Left lobe of liver (tissue), 2 donors: Measurements from ENCODE around the gene CYP20A1. TPM values are rescaled to one million over a fixed set of nuclear protein-coding genes. Genes with fewer than 3 reads are reported as not detected.
"Not testable (repeated sequence)": the region's sequence is repeated elsewhere in the genome, so short reads cannot be mapped to it uniquely, and the experiment has no call there.

Experiments
- ATAC-seq: fragments of 200-7000 bp; cut with Tn5 transposase; one replicate; pipeline ENCODE4 v1.9.1; 2020; ENCODE audit warnings: mild to moderate bottlenecking, moderate library complexity
- DNase-seq: peaks from one replicate; pipeline ENCODE4 v3.0.0-alpha.2; 2020; ENCODE audit warnings: low spot score
- total RNA-seq: library from RNA; stranded (reverse); gene quantifications from one replicate; pipeline ENCODE4 v1.2.1, GENCODE V29; 2021
- donor health status: DM: no; HTN: no; CAD: no; lungs with moderate emphysema.
- donor health status: DM: no; HTN: yes; CAD: no.

The CYP20A1 gene
- total RNA-seq, 1 donor from 2014 or later, result 19.1 TPM

DNA sequence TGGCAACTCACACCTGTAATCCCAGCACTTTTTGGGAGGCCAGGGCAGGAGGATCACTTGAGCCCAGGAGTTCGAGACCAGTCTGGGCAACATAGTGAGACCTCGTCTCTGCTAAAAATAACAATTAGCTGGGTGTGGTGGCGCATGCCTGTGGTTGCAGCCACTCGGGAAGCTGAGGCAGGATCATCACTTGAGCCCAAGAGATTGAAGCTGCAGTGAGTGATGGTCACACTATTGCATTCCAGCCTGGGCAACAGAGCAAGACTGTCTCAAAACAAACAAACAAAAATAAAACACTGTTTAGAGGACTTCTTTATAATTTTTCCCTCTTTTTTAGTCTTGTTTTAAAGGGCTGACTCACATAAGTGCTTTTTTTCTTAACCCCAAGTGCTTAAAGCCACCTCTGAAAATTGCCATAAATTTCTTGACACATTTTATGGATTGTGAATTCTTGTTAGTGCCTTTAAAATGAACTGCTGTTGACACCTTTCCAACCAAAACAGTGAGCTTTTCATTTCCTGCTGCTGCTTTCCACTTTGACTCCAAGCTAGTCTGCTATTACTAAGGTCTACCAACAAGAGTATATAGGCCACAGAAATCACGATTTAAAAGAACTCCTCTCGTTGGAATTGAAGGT is 41.7 kb downstream of the CYP20A1 start:
- no peak for ATAC-seq
- DNase-seq, result no peak

DNA sequence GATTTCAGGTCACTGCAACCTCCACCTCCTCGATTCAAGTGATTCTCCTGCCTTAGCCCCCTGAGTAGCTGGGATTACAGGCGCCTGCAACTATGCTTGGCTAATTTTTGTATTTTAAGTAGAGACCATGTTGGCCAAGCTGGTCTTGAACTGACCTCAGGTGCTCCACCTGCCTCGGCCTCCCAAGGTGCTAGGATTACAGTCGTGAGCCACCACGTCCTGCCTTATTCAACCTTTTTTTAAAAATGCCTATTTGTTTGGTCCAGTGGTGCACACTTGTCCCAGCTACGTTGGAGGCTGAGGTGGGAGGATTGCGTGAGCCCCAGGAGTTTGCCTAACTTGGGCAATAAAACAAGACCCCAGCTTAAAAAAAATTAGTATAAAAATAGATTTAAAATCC is 43.3 kb downstream of the CYP20A1 start:
- no peak for DNase-seq

DNA sequence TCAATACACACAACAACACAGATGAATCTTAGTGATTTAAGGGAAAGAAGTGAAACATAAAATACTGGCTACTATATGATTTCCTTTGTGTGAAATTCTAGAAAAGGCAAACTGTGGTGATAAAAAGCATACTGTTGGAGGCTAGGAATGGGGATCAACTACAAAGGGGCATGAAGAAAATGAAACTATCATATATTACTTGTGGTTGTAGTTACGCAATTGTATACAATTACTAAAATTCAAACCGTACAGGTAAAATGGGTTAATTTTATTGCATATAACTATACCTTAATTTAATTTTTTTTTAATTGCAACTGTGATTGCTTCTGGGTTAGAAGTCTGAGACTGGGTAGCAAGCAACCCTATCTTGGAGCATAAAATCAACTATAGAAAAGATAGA is 47.7 kb downstream of the CYP20A1 start:
- DNase-seq (no peak), ATAC-seq (no peak)

More for the DNA sequence above, 43.3 kb downstream of the CYP20A1 start:
- no peak for ATAC-seq

DNA sequence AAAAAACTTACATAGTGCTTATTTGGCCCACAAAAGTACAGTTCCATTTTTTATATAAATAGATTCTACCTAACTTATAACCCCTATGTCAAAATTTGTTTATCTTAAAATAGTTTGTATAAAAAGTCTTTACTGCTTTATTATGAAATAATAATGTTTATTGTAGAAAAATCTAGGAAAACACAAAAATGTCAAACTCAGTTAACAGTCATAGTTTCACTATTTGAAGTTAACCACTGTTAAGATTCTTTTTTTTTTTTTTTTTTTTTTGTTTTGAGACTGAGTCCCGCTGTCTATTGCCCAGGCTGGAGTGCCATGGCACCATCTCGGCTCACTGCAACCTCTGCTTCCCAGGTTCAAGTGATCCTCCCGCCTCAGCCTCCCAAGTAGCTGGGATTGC is 62.8 kb downstream of the CYP20A1 start:
- ATAC-seq (no peak), DNase-seq (no peak)

DNA sequence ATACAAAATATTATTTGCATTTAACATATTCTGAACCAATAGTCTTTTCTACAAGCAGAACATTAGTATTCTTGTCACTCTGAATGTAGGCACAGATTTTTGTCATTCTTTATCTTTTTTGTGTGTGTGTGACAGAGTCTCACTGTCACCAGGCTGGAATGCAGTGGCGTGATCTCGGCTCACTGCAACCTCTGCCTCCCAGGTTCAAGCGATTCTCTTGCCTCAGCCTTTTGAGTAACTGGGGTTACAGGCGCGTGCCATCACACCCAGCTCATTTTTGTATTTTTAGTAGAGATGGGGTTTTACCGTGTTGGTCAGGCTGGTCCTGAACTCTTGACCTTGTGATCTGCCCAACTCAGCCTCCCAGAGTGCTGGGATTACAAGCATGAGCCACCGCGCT is 63.8 kb downstream of the CYP20A1 start:
- DNase-seq, ATAC-seq: not testable (repeated sequence)

DNA sequence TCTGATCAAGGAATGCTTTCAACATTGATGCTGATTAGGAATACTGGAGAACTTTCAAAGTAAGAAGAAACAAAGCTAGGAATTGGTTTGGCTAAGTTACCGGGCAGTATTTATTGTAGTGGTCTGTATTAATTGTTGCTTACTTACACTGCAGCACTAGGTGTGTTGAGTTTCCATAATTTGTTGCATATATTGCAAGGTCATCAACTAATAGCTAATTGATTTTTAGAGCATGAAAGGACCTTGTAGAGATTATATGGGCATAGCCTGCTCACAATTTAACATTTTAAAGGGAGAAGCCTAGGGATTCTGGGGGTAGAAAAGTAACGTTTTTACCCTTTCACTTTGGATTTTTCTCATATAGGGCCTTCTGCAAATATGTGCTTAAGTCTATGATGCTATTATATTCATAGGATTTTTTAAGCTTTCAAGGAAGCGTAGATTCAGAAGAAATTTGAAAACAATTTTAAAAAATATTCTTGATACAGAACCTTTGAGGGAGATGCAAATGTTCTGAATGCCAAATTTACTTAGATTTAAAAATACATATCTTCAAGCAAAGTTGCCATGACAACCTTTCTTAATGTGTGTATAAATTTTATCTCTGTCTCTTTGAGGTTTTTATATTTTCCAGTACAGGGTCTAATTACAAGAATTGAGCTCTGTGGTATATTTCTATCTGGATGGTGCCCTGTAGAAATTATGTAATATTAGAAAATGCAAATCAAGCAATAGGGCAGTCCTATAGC is 72.0 kb downstream of the CYP20A1 start:
- ATAC-seq (no peak), DNase-seq (no peak)

DNA sequence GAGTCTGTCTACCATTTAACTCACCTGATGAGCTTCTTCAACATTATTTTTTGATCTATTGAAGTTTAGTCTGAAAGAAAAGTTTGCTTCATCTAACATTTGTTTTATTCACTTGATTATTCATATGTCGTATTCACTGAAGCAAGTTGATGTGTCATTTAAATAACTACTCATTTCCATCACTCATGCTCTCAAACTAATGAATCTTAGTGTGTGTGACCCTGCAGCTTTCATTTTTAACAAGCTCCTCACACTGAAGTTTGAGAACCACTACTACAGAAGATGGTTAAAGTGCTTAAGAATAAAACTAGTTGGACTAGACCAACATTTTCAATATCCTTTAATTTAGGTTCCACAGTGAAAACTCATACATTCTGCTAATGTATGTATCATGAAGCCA is 87.5 kb downstream of the CYP20A1 start:
- ATAC-seq, result no peak
- DNase-seq, result no peak

DNA sequence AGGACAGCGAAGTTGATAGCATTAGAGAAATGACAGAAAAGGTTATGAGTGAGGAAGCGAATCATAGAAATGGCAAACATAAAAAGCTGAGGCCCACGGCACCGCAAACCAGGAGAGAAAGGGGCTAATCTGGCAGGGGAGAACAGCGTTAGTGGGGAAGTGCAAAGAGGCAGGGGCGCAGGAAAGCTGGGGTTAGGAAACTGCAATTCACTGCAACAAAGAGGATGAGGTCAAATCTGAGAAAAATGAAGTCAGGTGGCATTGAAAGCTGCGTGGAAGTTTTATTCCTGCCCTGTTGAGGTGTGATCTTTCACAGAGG is 88.7 kb downstream of the CYP20A1 start:
- ATAC-seq (no peak), DNase-seq (no peak)

DNA sequence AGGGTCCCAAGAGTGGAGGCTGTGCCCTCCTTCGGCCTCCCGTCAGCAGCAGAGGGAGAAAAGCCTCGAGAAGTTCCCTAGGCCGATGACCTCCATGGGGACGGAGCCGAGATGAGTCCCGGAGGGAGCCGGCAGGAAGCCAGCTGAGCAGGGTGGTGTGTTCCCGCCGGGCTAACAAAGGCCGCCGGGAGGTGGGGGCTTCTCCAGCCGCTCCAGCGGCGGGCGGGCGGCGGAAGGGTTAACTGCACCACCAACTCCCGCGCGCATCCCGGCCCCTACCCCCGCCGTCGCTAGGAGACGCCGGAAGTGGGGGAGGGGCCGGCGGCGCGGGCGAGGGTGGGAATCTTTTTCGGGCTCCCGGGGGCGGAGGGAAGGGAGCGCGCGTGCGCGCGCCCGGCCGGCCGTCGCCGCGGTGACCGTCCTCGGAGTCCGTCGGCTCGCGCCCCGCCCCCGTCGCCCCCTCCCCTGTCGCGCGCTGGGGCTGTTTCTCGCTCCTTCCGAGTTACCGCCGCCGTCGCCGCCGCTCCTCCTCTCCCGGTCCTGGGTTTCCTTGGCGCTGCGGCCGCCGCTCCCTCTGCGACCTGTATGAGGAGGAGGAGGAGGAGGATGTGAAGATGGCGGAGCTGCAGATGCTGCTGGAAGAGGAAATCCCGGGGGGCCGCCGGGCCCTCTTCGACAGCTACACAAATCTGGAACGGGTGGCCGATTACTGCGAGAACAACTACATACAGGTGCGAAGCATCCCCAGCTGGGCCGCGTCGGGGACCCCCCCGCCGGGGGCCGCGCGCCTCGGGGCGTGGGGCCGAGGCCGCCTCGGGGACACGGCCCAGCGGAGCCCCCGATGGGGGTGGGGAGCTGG is 89.3 kb downstream of the CYP20A1 start, which contains the start of gene ABI2:
ABI2 (plus strand) TSS at position 494 of the 859 bp plus-strand sequence; CDS start at position 615, 121 bp downstream.
- peak; percentile 85 for DNase-seq
- ATAC-seq, result peak; percentile 95

DNA sequence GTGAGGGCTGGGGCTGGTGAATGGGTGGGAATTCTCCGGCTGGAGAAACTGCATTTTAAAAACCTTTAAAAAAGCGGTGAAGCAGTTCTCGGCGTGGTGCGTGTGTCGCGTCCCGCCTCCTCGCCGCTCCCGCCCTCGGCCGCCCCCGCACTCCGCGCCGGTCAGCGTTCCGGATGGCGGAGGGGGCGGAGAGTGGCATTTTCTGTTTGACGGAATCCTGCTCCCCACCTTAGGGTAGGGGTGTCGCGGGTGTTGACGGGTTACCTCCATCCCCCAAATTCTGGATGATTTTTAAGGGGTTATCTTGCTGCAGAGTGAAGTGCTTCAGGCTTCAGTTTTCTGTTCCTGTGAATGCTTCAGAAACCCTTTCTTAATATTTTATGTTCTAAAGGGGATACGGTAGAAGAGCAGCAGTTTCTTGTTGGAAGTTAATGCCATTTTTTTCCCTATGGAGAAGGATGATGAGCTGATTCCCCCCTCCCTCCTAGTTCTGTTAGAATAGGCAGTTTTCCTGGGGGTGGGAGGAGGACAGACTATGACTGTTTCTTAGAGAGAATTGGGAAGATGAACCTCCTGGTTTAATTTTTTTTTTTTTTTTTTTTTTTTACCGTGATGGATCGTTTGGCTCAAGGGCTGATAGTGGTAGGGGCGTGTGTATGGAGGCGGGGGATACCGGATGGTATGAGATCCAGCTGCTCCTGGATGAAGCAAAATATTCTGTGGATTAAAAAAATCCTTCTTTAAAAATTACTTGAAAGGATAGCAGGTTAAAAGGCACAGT is 90.1 kb downstream of the CYP20A1 start:
- DNase-seq (no peak), ATAC-seq (peak; percentile 74)

DNA sequence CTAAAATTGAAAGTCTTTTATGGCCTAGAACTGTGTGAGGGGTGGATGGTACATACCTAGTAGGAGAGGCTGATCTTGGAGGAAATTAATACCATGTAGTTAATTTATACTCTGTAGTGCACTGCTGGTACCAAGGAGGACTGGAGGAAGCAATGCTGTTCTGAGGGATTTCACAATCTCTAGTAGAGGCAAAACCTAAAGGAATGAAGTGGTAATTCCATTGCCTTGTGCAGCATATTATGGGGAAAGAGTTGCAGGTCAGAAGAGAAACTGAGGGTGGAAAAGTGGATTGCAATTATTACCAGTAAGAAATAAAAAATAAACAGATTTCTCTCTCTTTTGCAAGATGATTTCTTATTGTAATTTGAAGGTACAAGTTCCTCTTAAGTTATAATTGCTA is 91.6 kb downstream of the CYP20A1 start:
- no peak for ATAC-seq
- no peak for DNase-seq

DNA sequence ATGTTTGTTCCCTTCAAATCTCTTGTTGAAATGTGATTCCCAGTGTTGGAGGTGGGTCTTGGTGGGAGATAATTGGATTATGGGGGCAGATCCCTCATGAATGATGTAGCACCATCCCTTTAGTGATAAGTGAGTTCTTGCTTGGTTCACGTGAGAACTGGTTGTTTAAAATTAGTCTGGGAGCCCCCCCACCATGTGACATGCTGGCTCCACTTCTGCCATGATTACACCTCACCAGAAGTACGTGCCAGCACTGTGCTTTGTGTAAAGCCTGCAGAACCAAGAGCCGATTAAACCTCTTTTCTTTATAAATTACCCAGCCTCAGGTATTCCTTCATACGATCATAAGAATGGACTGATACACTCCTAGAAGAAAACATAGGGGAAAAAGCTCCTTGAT is 99.5 kb downstream of the CYP20A1 start:
- no peak for ATAC-seq
- DNase-seq, result no peak

DNA sequence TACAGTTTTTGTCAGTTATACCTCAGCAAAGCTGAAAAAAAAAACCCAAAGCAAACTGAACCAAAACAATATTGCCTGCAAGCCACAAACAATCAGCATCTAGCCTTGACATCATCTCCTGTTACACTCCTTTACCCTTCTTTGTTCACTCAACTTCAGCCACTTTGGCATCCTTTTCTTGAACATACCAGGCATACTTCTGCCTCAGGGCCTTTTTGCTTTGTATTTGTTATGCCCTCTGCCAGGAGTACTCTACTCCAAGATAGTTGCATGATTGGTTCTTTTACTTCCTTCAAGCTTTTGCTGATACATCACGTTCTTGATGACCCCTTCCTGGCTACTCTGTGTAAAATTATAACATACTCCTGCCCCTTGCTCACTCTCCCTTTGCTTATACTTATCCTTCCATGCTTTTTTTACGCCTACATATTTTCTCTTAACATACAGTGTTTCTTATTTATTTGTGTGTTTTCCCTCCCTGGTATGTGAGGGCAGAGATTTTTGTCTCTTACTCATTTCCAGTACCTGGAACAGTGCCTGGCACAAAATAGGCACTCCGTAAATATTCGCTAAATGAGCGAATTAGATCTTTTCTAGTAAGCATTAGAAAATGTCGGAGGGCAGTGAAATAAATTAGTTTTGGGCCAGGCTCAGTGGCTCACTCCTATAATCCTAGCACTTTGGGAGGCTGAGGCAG is 102.1 kb downstream of the CYP20A1 start:
- ATAC-seq, result no peak
- no peak for DNase-seq

DNA sequence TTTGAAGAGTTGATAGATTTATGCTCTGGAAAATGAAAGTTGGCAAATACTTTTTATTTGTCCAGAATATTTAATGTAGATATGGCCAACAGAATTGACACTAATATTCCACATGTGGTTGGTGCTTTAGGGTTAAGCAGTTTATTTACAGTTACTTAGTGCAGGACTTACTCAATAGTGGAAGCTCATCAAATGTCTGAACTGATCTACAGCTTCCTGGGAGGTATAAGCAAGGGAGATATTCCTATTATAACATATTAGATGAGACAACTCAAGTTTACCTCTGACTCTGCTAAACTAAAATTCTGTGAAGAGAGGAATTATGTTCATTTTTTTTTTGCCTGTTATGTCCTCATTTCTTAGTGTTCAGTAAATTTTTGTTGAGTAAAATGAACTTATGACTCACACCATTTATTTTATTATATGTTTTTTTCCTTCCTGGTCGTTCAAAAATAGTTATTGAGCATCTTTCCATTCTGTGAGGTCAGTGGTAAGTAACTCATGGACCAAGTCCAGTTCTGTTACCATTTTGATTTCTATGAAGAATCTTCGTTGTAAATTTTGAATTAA is 103.0 kb downstream of the CYP20A1 start:
- no peak for DNase-seq
- no peak for ATAC-seq

DNA sequence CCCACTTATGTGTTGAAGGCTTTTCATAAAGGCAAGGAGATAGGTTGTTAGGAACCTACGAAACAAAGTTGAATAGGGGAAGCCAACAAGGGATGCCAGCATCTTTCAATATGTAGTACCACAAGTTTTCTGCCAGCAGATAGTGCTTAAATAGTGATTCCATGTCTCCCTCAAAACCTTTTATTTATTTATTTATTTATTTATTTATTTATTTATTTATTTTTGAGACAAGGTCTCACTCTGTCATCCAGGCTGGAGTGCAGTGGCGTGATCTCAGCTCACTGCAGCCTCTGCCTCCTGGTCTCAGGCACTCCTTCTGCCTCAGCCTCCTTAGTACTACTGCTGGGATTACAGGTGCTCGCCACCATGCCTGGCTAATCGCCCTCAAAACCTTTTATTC is 103.6 kb downstream of the CYP20A1 start:
- DNase-seq, ATAC-seq: not testable (repeated sequence)

DNA sequence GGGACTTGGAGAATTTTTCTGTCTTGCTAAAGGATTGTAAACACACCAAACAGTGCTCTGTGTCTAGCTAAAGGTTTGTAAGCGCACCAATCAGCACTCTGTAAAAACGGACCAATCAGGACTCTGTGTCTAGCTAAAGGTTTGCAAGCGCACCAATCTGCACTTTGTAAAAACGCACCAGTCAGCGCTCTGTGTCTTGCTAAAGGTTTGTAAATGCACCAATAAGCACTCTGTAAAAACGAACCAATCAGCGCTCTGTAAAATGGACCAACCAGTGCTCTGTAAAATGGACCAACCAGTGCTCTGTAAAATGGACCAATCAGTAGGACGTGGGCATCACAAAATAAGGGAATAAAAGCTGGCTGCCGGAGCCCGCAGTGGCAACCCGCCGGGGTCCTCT is 105.8 kb downstream of the CYP20A1 start:
- DNase-seq (no peak), ATAC-seq (no peak)

DNA sequence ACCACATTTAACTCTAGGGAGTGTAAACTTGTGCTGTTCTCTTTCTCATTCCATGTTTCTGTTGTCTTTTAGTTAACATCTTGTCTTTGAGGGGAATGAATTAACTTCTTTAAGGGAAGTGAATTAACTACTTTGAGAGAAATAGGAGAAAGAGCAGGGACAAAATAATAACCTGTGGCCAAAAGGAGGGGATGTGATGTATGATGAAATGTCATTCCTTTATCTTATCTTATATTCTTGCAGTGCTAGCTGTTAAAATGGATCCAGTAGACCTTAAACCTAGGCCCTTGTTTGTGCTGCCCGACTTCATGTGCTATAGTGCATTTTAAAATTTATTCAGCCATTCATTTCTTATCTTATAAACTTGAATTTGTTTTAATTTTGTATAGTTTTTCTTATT is 107.8 kb downstream of the CYP20A1 start:
- DNase-seq, result no peak
- ATAC-seq, result no peak

DNA sequence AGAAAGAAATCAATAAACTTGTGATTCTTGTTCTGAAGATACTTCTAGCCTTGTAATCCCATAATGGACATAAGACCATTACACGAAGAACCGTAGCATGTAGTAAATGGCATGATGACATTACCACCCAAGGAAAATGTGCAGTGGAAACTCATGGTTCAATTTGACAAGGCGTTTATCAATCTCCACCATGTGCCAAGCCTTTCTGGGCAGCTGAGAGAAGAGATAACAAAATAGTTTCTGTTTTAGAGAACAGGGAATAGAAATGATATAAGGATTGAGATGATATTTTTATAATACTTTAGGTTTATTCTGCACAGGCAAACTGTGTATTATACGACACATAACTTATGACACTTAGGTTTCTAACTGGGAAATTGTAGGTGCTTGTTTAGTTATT is 108.6 kb downstream of the CYP20A1 start:
- no peak for DNase-seq
- ATAC-seq, result no peak

DNA sequence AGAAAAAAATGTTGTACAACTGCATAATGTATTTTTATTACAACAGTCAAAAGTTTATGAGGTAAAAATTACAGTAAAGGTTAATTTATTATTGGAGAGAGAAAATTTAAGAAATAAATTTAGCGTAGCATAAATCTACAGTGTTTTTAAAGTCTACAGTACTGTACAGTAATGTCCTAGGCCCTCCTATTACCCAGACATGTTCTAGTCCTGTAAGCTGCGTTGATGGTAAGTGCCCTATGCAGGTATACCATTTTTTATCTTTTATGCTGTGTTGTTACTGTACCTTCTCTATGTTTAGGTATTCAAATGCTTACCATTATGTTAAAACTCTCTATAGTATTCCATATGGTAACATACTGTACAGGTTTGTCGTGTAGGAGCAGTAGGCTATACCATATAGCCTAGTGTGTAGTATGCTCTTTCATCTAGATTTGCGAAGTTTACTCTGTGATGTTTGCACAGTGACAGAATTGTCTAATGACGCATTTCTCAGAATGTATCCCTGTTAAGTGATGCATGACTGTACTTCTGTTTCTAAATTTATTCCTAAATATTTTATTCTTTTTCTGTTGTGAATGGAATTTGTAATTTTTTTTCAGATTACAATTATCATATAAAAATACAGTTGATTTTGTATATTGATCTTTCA is 113.9 kb downstream of the CYP20A1 start:
- DNase-seq (no peak), ATAC-seq (no peak)

DNA sequence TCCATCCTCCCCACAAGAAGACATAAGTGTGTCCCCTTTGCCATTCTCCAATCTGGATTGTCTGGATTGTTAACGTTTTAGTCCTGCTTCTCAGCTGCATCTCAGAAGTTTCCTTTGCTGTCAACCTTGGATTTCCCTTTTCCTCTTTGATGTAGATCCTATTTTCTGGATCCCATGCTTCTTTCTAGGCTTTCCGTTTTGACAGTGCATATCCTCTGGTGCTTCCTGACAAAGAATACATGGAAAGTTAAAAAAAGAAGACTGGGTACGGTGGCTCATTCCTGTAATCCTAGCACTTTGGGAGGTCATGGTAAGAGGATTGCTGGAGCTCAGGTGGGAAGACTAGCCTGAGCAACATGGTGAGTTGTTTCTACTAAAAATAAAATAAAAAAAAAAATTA is 116.1 kb downstream of the CYP20A1 start:
- DNase-seq (no peak), ATAC-seq (no peak)
